Astrocyte (in vitro differentiated cells and primary cell): ENCODE data around the gene ETV7. TPM values are rescaled to one million over a fixed set of nuclear protein-coding genes. Genes with fewer than 3 reads are reported as not detected.
"Not testable (repeated sequence)": the region's sequence is repeated elsewhere in the genome, so short reads cannot be mapped to it uniquely, and the experiment has no call there.

Source experiments
- DNase-seq: peaks from one replicate; pipeline ENCODE4 v3.0.0-alpha.2; 2010; ENCODE audit warnings: low read depth
- FAIRE-seq: peaks from 2 replicates; lab custom pipeline; 2011; peaks lifted over from hg19 to GRCh38; lab: Jason Lieb, UNC
- H2AFZ ChIP-seq: 2 replicates; pipeline ENCODE4 v1.6.0; 2012; ENCODE audit warnings: low read depth, low read length, inconsistent platforms
- H3K27ac ChIP-seq: 2 replicates; pipeline ENCODE4 v1.5.1; 2011; ENCODE audit warnings: low read depth, low read length, inconsistent platforms
- H3K27me3 ChIP-seq: 2 replicates; pipeline ENCODE4 v1.6.0; 2011; ENCODE audit warnings: low read length, inconsistent platforms; ENCODE audit not compliant: insufficient read depth
- H3K36me3 ChIP-seq: 2 replicates; pipeline ENCODE4 v1.5.1; 2011; ENCODE audit warnings: low read length, inconsistent platforms; ENCODE audit not compliant: insufficient read depth
- H3K4me1 ChIP-seq: 2 replicates; pipeline ENCODE4 v1.5.1; 2011; ENCODE audit warnings: low read length, inconsistent platforms; ENCODE audit not compliant: insufficient read depth
- H3K4me2 ChIP-seq: 2 replicates; pipeline ENCODE4 v1.6.0; 2012; ENCODE audit warnings: low read length, inconsistent platforms
- H3K4me3 ChIP-seq: 2 replicates; pipeline ENCODE4 v1.5.1; 2011; ENCODE audit warnings: low read depth, mild to moderate bottlenecking, low read length, inconsistent platforms; ENCODE audit not compliant: insufficient read depth
- H3K79me2 ChIP-seq: 2 replicates; pipeline ENCODE4 v1.6.0; 2012; ENCODE audit warnings: mild to moderate bottlenecking, low read length, inconsistent platforms; ENCODE audit not compliant: insufficient read depth
- H3K9ac ChIP-seq: 2 replicates; pipeline ENCODE4 v1.6.0; 2012; ENCODE audit warnings: mild to moderate bottlenecking, low read length, inconsistent platforms
- H3K9me3 ChIP-seq: 2 replicates; pipeline ENCODE4 v1.5.1; 2012; ENCODE audit warnings: low read depth, mild to moderate bottlenecking, low read length, inconsistent platforms; ENCODE audit not compliant: insufficient read depth
- H4K20me1 ChIP-seq: 2 replicates; pipeline ENCODE4 v1.6.0; 2012; ENCODE audit warnings: low read length, inconsistent platforms; ENCODE audit not compliant: insufficient read depth
- H3K27ac Mint-ChIP-seq: one replicate; pipeline ENCODE4 v1.8.0; 2021; ENCODE audit warnings: mild to moderate bottlenecking, mixed read lengths; ENCODE audit not compliant: unreplicated experiment
- H3K27me3 Mint-ChIP-seq: one replicate; pipeline ENCODE4 v1.8.0; 2021; ENCODE audit warnings: low read depth, mixed read lengths; ENCODE audit not compliant: unreplicated experiment
- H3K36me3 Mint-ChIP-seq: one replicate; pipeline ENCODE4 v1.8.0; 2021; ENCODE audit warnings: low read depth, mixed read lengths; ENCODE audit not compliant: unreplicated experiment
- H3K4me1 Mint-ChIP-seq: one replicate; pipeline ENCODE4 v1.8.0; 2021; ENCODE audit warnings: low read depth, mixed read lengths; ENCODE audit not compliant: unreplicated experiment
- H3K4me3 Mint-ChIP-seq: one replicate; pipeline ENCODE4 v1.8.0; 2021; ENCODE audit warnings: mild to moderate bottlenecking, moderate library complexity, mixed read lengths; ENCODE audit not compliant: unreplicated experiment
- H3K9me3 Mint-ChIP-seq: one replicate; pipeline ENCODE4 v1.8.0; 2021; ENCODE audit warnings: mild to moderate bottlenecking, mixed read lengths; ENCODE audit not compliant: unreplicated experiment
- CTCF ChIP-seq: IDR thresholded peaks from 2 replicates; pipeline ENCODE4 v1.5.1; 2011; ENCODE audit warnings: low read depth, mild to moderate bottlenecking, inconsistent platforms, low read length, moderate library complexity; ENCODE audit not compliant: insufficient read depth
- EZH2 ChIP-seq: IDR thresholded peaks from 2 replicates; pipeline ENCODE4 v1.6.1; 2012; ENCODE audit warnings: mild to moderate bottlenecking, low read length, inconsistent platforms; ENCODE audit not compliant: insufficient read depth
- total RNA-seq: library from RNA; stranded (reverse); gene quantifications from 2 replicates; pipeline ENCODE4 v1.2.1, GENCODE V29; 2021

Gene ETV7
- total RNA-seq, 1 donor from 2014 or later = 2.4 TPM

- Histone ChIP-seq H3K9me3 (no peaks in the 10 kb centered on the region), H4K20me1 (no peaks in the 10 kb centered on the region), H3K4me1 (peaks cover 5% of the 10 kb centered on the region), H3K36me3 (no peaks in the 10 kb centered on the region), H3K79me2 (no peaks in the 10 kb centered on the region), H3K9ac (peak overlapping the region; percentile 51), H3K27me3 (peaks cover 23% of the 10 kb centered on the region), H3K27ac (no peak overlapping the region), H3K4me2 (peak overlapping the region; percentile 77), H3K4me3 (peak overlapping the region; percentile 31), H2AFZ (peak overlapping the region; percentile 87)
- TF ChIP-seq CTCF (peak; percentile 93), EZH2 (no peak)
- peaks cover 42% of the 10 kb centered on the region for H3K27me3 Mint-ChIP-seq
- peaks cover 3% of the 10 kb centered on the region for H3K4me1 Mint-ChIP-seq
- FAIRE-seq (no peak), DNase-seq (peak; percentile 53)
- no peak overlapping the region for H3K4me3 Mint-ChIP-seq
- no peaks in the 10 kb centered on the region for H3K9me3 Mint-ChIP-seq
- H3K27ac Mint-ChIP-seq = peak overlapping the region; percentile 26
- no peaks in the 10 kb centered on the region for H3K36me3 Mint-ChIP-seq
Measured at GRCh38 chr6:36340618-36341454, 46.6 kb downstream of the ETV7 start.

- TF ChIP-seq CTCF = no peak
- no peak for TF ChIP-seq EZH2
- H3K9ac ChIP-seq = no peak overlapping the region
- Mint-ChIP-seq H3K4me1 (peaks cover 3% of the 10 kb centered on the region), H3K27ac (no peak overlapping the region), H3K27me3 (peaks cover 46% of the 10 kb centered on the region), H3K9me3 (no peaks in the 10 kb centered on the region), H3K36me3 (no peaks in the 10 kb centered on the region), H3K4me3 (no peak overlapping the region)
- no peaks in the 10 kb centered on the region for H3K79me2 ChIP-seq
- no peak overlapping the region for H3K4me3 ChIP-seq
- DNase-seq (no peak), FAIRE-seq (no peak)
- H2AFZ ChIP-seq = peak overlapping the region; percentile 87
- no peaks in the 10 kb centered on the region for H3K9me3 ChIP-seq
- no peaks in the 10 kb centered on the region for H3K36me3 ChIP-seq
- H3K4me2 ChIP-seq = peak overlapping the region; percentile 77
- H3K4me1 ChIP-seq = peaks cover 5% of the 10 kb centered on the region
- H3K27me3 ChIP-seq = peaks cover 24% of the 10 kb centered on the region
- no peak overlapping the region for H3K27ac ChIP-seq
- H4K20me1 ChIP-seq = no peaks in the 10 kb centered on the region
Measured at GRCh38 chr6:36340306-36340617, 47.2 kb downstream of the ETV7 start.

- H3K9me3 Mint-ChIP-seq = no peaks in the 10 kb centered on the region
- H3K9me3 ChIP-seq = no peaks in the 10 kb centered on the region
- H3K4me1 ChIP-seq = peaks cover 5% of the 10 kb centered on the region
- H2AFZ ChIP-seq = no peak overlapping the region
- DNase-seq (no peak), FAIRE-seq (no peak)
- H3K79me2 ChIP-seq = no peaks in the 10 kb centered on the region
- H3K27ac Mint-ChIP-seq = no peak overlapping the region
- peaks cover 57% of the 10 kb centered on the region for H3K27me3 Mint-ChIP-seq
- no peak overlapping the region for H3K4me3 Mint-ChIP-seq
- H3K4me3 ChIP-seq = no peak overlapping the region
- H3K4me2 ChIP-seq = no peak overlapping the region
- no peak overlapping the region for H3K9ac ChIP-seq
- TF ChIP-seq EZH2 = no peak
- no peak for TF ChIP-seq CTCF
- H3K27me3 ChIP-seq = peaks cover 36% of the 10 kb centered on the region
- H3K36me3 Mint-ChIP-seq = no peaks in the 10 kb centered on the region
- no peaks in the 10 kb centered on the region for H3K36me3 ChIP-seq
- no peak overlapping the region for H3K27ac ChIP-seq
- peaks cover 10% of the 10 kb centered on the region for H3K4me1 Mint-ChIP-seq
- no peaks in the 10 kb centered on the region for H4K20me1 ChIP-seq
Measured at GRCh38 chr6:36339146-36339545, 48.3 kb downstream of the ETV7 start.

- H3K9me3 ChIP-seq, H3K36me3 Mint-ChIP-seq: not testable (repeated sequence)
Measured at GRCh38 chr6:36338223-36338622, 49.2 kb downstream of the ETV7 start.

More at GRCh38 chr6:36338223-36338622, 49.2 kb downstream of the ETV7 start:
- H3K4me3 Mint-ChIP-seq, FAIRE-seq, H3K4me1 ChIP-seq, H3K9ac ChIP-seq, H3K79me2 ChIP-seq, DNase-seq, H3K27ac ChIP-seq, H3K9me3 Mint-ChIP-seq, H3K4me2 ChIP-seq, H4K20me1 ChIP-seq, H3K36me3 ChIP-seq, H3K27ac Mint-ChIP-seq, H3K4me3 ChIP-seq, H2AFZ ChIP-seq: not testable (repeated sequence)
- Mint-ChIP-seq H3K27me3 (peaks cover 57% of the 10 kb centered on the region), H3K4me1 (peaks cover 17% of the 10 kb centered on the region)
- peaks cover 45% of the 10 kb centered on the region for H3K27me3 ChIP-seq
